Stimulated activated CD4-positive, alpha-beta T cell treated with anti-CD3 and anti-CD28 coated beads, Interleukin-1b, Interleukin-23, amount 100 ng/mL, for 1 hour (primary cell): ENCODE results near the gene PRKCA.
"Not testable (repeated sequence)": the region's sequence is repeated elsewhere in the genome, so short reads cannot be mapped to it uniquely, and the experiment has no call there.

Source experiments
- DNase-seq, 2 donors: peaks; one replicate each; pipeline ENCODE4 v3.0.0-alpha.2; 2020; ENCODE audit warnings: low read depth in 2 of 2

PRKCA gene

DNA sequence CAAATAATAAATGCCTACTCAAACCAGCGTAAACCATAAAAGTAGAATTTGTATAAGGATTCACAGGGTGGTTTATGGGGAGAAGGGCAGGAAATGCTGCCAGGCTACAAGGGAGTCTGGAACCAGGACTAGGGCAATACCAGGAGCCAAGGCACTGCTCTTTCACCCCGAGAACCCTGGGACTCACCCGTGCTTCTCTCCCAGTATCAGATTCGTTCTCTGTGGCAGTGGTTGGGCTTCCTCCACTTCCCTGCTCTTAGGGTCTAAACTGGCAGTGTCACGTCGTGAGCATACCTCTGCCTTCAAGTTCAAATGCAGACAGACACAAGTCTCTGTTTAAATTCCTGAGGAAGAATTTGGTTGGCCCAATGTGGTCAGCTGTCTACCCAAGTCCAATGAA, 49.3 kb downstream of the PRKCA start:
- no peak for DNase-seq

- DNase-seq, result no peak
These were observed 51.6 kb downstream of the PRKCA start for GRCh38 chr17:66353937-66354401.

DNA sequence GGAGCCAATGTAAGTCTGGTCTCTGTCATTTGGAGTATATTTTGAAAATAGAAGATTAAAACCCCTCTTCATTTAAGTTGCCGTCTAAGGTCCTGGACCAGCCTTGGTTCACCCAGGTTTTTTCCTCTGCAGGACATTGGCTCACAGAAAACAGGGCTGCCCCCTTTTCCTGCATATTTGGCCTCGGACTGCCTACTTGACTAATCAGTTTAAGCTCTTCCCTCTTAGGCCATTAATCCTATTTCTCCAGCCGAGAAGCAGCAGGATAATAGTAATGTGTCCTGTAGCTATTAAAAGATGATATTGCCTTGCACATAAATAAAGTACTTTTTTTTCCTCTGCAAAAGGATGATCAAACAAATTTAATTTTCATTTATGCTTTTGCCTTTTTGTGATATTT, 52.1 kb downstream of the PRKCA start:
- DNase-seq, result no peak

DNA sequence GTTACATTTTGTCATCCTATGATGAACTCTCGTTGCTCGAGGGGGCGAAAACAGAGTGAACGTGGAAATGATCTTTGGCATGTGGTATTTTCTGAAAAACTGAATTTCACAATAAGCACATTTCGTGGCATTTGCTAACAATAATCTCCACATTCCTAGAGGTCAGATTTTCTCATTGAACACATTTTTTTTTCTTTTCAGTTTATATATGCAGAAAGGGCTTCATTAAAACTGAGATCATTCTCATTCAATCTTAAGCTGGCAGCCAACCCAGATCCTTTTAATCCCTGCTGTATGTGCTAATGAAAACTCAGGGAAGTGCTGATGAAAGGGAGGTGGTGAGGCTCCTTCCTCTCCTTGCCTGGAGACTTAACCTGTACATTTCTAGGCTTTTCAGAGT, 52.6 kb downstream of the PRKCA start:
- no peak for DNase-seq

- no peak for DNase-seq
These were observed 53.1 kb downstream of the PRKCA start for GRCh38 chr17:66355510-66355909.

DNA sequence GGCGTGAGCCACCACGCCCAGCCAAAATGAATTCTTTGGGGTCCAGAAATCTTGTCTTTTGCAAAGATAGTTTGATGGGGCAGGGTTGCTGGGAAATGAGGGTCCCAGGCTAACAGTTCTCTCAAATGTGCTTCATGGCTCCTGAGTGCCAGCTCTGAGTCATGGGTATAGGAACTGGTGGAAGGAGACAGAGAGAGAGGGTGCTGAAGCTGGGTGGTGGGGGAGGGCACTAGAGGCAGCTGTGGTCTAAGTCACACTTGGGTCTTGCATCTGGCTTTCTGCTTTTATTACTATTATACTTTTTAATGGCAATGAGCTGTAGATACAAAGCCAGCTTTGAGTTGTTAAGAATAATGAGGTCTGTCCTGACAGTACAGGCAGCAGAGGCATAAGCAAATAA, 54.6 kb downstream of the PRKCA start:
- DNase-seq, result no peak

DNA sequence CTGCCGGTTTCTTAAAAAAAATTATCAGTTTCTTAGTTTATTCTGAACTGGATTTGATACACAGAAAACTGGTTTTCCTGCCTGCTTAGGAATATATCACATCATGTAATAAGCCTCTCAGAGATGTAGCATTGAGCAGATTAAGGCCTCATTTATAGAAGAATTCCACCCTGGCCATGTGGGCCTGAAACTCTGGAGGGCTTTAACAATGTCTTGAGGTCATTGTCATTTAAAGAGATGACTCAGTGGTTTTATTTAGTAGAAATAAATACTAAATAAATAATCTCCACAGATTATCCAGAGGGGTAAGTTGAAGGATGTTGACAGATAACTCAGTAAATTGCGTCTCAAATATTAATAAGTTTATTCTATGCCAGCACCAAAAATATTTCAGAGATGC, 56.9 kb downstream of the PRKCA start:
- no peak for DNase-seq

DNA sequence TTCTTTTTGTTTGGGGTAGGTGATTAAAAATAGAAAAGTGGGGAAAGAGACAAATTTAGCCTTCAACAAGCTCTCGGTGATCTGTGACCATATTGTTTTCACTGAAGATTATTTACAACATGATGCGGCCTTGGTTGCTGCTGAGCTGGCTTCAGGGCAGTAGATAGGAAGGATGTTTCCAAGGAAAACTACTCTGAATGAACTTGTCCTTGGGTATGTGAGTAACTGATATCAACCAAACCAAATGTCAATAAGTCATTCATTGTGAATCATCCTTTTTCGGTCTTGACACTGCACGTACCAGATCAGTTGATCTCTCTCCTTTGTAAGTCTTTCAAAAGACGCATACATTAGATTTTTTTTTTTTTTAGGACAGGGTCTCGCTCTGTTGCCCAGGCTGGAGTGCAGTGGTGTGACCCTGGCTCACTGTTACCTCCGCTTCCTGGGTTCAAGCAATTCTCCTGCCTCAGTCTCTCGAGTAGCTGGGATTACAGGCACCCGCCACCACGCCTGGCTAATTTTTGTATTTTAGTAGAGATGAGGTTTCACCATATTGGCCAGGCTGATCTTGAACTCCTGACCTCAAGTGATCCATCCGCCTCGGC, 58.6 kb downstream of the PRKCA start:
- not testable (repeated sequence) for DNase-seq

DNA sequence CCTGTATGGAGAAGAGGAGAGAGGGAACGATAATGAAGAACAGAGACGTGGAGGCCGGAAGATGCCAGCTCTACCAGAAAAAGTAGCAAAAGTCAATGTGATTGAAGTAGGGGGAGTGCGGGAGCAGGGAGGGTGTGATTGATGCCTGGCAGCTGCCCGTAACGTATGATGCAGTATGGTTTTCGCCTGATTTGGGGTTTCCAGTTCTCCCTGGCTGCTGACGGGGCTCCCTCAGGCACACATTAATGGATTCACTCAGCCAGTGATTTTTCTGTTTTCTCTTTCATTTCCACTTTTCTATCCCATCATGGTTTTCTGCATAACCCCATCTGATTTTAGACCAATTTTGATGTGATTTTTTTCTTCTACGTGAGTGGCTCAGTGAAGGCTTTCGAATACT, 62.1 kb downstream of the PRKCA start:
- no peak for DNase-seq

DNA sequence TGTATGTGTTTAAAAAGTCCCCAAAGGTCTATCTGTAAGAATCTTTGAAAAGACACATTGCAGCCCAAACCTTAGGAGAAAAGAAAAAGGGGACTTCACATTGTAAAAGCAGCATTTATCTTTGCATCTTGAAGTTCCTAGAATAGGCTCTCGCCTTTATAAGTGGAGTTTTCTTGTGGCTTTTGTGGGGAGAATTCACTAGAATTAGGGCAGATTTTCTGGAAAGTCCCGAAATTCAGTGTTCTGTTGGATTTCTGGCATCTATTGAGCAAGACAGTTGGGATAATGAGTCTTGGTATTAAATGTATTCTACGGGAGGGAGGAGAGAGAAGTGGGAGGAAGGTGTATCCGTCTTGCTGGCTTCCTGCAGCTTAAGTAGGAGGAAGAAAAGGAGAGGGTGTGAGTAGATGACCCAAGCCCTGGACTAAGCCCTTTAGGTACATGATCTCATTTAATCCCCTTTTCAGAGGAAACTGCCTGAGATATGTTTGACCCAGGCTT, 62.6 kb downstream of the PRKCA start:
- DNase-seq, result no peak

DNA sequence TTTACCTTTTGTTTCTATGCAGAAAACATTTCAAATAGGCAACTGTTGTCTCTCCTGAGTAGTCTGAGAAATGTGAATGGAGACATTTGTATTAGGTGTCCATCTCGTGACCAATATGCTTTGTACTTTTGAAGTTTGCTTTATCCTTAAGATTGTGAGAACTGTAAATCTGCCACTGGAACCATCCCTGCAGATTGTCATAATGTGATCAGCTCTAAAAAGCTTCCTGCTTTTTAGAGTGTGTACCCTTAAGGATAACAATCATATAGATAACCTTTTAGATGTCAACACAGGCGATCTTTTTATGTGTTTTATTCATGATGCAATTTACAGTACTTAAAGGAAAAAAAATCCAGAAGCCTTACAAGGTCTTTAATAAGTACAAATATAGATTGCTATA, 63.5 kb downstream of the PRKCA start:
- no peak for DNase-seq

DNA sequence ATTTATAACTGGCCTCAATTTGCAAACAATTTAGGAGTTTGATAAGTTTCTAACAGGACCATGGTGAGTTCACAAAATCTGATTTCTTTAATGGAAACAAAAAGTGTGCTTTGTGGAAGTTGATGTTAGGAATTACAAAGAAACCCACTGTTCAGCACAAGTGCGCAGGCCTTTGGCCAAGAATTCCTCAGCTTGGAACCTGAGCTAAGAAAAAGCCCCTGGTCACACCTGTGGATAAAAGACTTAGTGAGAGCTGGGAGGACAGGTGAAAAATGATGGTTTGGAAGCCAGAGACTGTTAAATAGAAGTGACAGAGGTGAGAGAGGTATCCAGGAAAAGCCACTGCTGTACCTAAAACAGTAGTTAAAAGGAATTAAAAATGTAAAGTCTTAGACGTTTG, 64.7 kb downstream of the PRKCA start:
- no peak for DNase-seq

- DNase-seq, result no peak
These were observed 67.4 kb downstream of the PRKCA start for GRCh38 chr17:66369830-66370229.

- DNase-seq, result no peak
These were observed 69.1 kb downstream of the PRKCA start for GRCh38 chr17:66371561-66371960.

DNA sequence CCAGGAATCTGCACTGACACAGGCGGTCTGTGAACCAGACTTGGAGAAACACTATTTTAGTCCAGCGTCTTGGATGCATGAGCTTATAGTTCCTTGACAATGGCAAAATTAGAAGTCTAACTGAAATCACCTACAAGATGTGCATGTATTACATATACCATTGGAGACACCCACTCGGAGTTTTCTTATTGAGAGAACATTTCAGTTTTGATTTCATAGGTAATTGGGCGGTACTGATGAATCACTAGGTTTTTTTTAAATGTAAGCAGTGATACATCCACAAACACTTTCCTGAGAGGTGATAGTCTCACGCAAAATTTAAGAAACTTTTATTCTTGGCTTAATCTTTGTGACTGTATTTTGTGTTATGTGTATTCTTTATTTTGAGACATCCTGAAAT, 69.8 kb downstream of the PRKCA start:
- DNase-seq, result no peak

- no peak for DNase-seq
These were observed 70.7 kb downstream of the PRKCA start for GRCh38 chr17:66373079-66373478.

- peak in 1 of 2 donors; percentile 11 for DNase-seq
These were observed 71.8 kb downstream of the PRKCA start for GRCh38 chr17:66373944-66374817.

- DNase-seq, result no peak
These were observed 72.7 kb downstream of the PRKCA start for GRCh38 chr17:66375121-66375520.

DNA sequence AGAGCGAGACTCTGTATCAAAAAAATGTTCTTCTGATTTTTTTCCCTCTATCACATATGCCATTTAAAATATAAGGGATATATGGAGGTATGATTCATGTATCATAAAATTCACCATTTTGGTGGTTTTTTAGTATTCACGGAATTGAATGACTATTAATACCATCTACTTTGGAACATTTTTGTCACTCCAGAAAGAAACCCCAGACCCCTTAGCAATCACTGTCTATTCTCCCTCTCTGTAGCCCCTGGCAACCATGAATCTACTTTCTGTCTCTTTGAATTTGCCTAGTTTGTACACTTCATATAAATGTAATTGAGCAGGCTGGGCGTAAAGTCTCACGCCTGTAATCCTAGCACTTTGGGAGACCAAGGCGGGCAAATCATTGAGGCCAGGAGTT, 75.9 kb downstream of the PRKCA start:
- DNase-seq, result no peak

- DNase-seq, result no peak
These were observed 77.1 kb downstream of the PRKCA start for GRCh38 chr17:66379544-66379943.

GRCh38 chr17:66379996-66380395, 77.6 kb downstream of the PRKCA start:
- no peak for DNase-seq

DNA sequence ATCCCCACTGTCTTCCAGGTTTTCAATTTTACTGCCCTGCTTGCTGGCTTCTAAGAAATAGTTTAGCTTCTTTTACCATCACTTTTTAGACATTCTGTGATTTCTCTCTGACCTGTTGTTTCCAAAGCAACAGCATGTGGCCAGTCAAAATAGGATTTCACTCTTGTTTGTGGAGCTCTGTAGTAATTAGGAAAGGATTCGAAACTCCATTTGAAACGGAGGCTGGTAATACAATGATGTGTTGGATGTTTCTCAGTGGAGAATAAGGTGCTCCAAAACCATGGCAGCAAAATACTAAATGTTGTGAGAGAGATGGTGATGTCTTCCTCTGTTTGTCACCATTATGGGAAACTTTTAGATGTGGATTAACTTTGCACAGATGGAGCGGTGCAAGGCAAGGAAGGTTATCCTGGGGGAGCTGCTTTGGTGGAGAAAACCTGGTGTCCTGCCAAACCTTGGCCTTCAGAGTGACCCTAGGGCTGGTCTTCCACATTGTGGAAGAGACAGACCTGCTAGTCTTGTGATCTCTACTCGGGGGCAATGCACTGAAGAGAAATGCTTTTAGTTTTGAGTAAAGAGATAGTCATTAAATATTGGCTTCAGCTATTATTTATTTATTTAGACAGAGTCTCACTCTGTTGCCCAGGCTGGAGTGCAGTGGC, 79.4 kb downstream of the PRKCA start:
- no peak for DNase-seq

DNA sequence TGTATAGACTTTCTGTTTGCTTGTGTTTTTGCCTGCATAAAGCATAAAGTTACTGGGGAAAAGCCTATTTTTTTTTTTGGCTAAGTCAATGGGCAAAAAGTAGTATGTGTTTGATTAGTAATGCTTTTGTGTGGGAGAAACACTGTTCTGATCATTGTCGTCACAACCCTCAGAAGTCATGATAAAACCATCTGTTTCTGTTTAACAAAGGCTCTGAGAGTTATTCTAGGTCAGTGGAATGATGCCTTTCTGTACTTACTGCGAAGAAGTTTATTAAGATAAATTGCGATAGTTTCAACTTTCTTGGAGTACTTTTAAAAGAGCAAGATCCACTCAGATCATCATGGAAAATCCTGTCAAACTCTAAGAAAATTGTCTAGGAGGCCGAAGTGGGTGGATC, 80.9 kb downstream of the PRKCA start:
- DNase-seq, result no peak
